MM.1S (cell line): ENCODE measurements around the gene GRID2IP.
"Not testable (repeated sequence)": the region's sequence is repeated elsewhere in the genome, so short reads cannot be mapped to it uniquely, and the experiment has no call there.

Source experiments
- DNase-seq: peaks from one replicate; pipeline ENCODE4 v3.0.0-alpha.2; 2015
- H2AFZ ChIP-seq: fragments of 300-600 bp; sonication (generic); 2 replicates; pipeline ENCODE4 v1.6.0; 2016; ENCODE audit warnings: antibody characterized with exemption, low read length
- H3F3A ChIP-seq: fragments of 300-600 bp; sonication (generic); 2 replicates; pipeline ENCODE4 v1.6.1; 2016; ENCODE audit warnings: mild to moderate bottlenecking, antibody characterized with exemption, low read length, moderate library complexity, mixed read lengths; ENCODE audit not compliant: insufficient read depth
- H3K27ac ChIP-seq: fragments of 300-600 bp; sonication (generic); 2 replicates; pipeline ENCODE4 v1.5.1; 2016; ENCODE audit warnings: mild to moderate bottlenecking, low read length
- H3K27me3 ChIP-seq: fragments of 300-600 bp; sonication (generic); replicated peaks from 2 replicates; pipeline ENCODE4 v1.6.0; 2016; ENCODE audit warnings: low read length; ENCODE audit not compliant: insufficient read depth
- H3K36me3 ChIP-seq: fragments of 300-600 bp; sonication (generic); replicated peaks from 2 replicates; pipeline ENCODE4 v1.6.1; 2016; ENCODE audit warnings: mild to moderate bottlenecking, low read length, mixed read lengths; ENCODE audit not compliant: insufficient read depth
- H3K4me1 ChIP-seq: fragments of 300-600 bp; sonication (generic); 2 replicates; pipeline ENCODE4 v1.6.1; 2016; ENCODE audit warnings: low read length, mixed read lengths
- H3K4me2 ChIP-seq: fragments of 300-600 bp; sonication (generic); 2 replicates; pipeline ENCODE4 v1.6.0; 2016; ENCODE audit warnings: low read depth, low read length
- H3K4me3 ChIP-seq: fragments of 300-600 bp; sonication (generic); 2 replicates; pipeline ENCODE4 v1.5.1; 2016; ENCODE audit warnings: low read length, mixed read lengths
- H3K79me2 ChIP-seq: fragments of 300-600 bp; sonication (generic); 2 replicates; pipeline ENCODE4 v1.6.1; 2016; ENCODE audit warnings: mixed run types, low read length, mixed read lengths
- H3K9ac ChIP-seq: fragments of 300-600 bp; sonication (generic); 2 replicates; pipeline ENCODE4 v1.6.1; 2016; ENCODE audit warnings: low read length, mixed read lengths
- H3K9me2 ChIP-seq: fragments of 300-600 bp; sonication (generic); replicated peaks from 2 replicates; pipeline ENCODE4 v1.6.1; 2016; ENCODE audit warnings: mild to moderate bottlenecking, low read length, mixed read lengths; ENCODE audit not compliant: insufficient read depth
- H3K9me3 ChIP-seq: fragments of 300-600 bp; sonication (generic); replicated peaks from 2 replicates; pipeline ENCODE4 v1.6.1; 2016; ENCODE audit warnings: mild to moderate bottlenecking, low read length, mixed read lengths; ENCODE audit not compliant: insufficient read depth
- H4K20me1 ChIP-seq: fragments of 300-600 bp; sonication (generic); 2 replicates; pipeline ENCODE4 v1.6.1; 2016; ENCODE audit warnings: mild to moderate bottlenecking, low read length, moderate library complexity, mixed read lengths; ENCODE audit not compliant: insufficient read depth
- EZH2 ChIP-seq: fragments of 300-600 bp; sonication (generic); optimal IDR thresholded peaks from 2 replicates; pipeline ENCODE3; 2017; ENCODE audit warnings: low read depth, mild to moderate bottlenecking, antibody characterized with exemption, low read length, mixed read lengths
- EZH2phosphoT487 ChIP-seq: fragments of 300-600 bp; sonication (generic); IDR thresholded peaks from 2 replicates; pipeline ENCODE4 v1.6.1; 2018; ENCODE audit warnings: antibody characterized with exemption, low read length
- TF ChIP-seq, protein P1 (sequence below): fragments of 300-600 bp; sonication (generic); IDR thresholded peaks from 2 replicates; pipeline ENCODE4 v1.5.1; 2016; ENCODE audit warnings: antibody characterized with exemption, low read length, mixed read lengths

GRID2IP gene

DNA sequence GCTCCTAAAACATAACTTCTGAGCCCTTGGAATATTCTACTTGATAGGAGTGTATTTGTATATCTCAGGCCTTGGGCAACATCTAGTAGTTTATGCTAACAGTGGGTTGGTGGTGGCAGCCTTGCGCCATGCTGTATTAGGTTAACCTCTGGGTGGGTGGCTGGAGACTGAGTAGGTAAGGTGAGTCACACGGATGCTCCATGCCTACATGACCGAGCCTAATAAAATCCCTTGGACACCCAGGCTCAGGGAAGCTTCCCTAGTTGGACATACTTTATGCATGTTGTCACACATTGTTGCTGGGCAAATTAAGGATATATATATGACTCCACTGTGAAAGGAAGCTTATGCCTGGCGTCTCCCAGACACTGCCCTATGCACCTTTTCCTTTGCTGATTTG is 97.5 kb downstream of the GRID2IP start:
- no peak for TF ChIP-seq EZH2
- TF ChIP-seq EZH2phosphoT487 = no peak
- TF ChIP-seq, protein P1, sequence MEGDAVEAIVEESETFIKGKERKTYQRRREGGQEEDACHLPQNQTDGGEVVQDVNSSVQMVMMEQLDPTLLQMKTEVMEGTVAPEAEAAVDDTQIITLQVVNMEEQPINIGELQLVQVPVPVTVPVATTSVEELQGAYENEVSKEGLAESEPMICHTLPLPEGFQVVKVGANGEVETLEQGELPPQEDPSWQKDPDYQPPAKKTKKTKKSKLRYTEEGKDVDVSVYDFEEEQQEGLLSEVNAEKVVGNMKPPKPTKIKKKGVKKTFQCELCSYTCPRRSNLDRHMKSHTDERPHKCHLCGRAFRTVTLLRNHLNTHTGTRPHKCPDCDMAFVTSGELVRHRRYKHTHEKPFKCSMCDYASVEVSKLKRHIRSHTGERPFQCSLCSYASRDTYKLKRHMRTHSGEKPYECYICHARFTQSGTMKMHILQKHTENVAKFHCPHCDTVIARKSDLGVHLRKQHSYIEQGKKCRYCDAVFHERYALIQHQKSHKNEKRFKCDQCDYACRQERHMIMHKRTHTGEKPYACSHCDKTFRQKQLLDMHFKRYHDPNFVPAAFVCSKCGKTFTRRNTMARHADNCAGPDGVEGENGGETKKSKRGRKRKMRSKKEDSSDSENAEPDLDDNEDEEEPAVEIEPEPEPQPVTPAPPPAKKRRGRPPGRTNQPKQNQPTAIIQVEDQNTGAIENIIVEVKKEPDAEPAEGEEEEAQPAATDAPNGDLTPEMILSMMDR = no peak
- Histone ChIP-seq H2AFZ (no peak overlapping the region), H3K79me2 (no peaks in the 10 kb centered on the region), H3K9ac (no peak overlapping the region), H3K27ac (no peak overlapping the region), H3K27me3 (no peaks in the 10 kb centered on the region), H3F3A (no peaks in the 10 kb centered on the region), H3K4me3 (no peak overlapping the region), H3K9me3 (no peaks in the 10 kb centered on the region), H4K20me1 (no peaks in the 10 kb centered on the region), H3K4me1 (no peaks in the 10 kb centered on the region), H3K4me2 (no peak overlapping the region), H3K36me3 (no peaks in the 10 kb centered on the region), H3K9me2 (no peaks in the 10 kb centered on the region)
- DNase-seq = no peak

DNA sequence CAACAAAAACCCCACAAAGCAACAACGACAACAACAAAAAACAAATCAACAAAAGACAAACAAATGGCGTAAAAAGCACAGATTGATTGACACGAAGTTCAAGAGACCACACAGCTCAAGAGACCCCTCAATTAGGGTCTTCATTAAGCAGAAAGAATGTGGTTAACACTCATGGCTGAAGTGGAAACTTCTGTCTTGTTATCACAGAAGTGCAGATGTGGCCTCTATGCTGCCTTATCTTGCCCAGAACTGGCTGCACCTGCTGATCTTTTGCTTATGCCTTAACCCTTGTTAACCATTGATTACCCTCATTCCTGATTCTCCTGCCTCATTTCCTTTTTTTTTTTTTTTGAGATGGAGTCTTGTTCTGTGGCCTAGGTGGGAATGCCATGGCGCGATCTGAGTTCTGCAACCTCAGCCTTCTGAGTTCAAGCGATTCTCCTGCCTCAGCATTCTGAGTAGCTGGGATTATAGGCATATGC is 100.0 kb downstream of the GRID2IP start:
- H3K36me3 ChIP-seq = no peaks in the 10 kb centered on the region
- peaks cover 15% of the 10 kb centered on the region for H3K79me2 ChIP-seq
- TF ChIP-seq, protein P1 = no peak
- TF ChIP-seq EZH2 (no peak), EZH2phosphoT487 (no peak)
- H3K27me3 ChIP-seq = no peaks in the 10 kb centered on the region
- no peaks in the 10 kb centered on the region for H3K4me1 ChIP-seq
- H3K9me2 ChIP-seq = no peaks in the 10 kb centered on the region
- no peak for DNase-seq
- H3K4me3 ChIP-seq = no peak overlapping the region
- H3K4me2 ChIP-seq = no peak overlapping the region
- H3K9ac ChIP-seq = no peak overlapping the region
- no peaks in the 10 kb centered on the region for H3K9me3 ChIP-seq
- H3K27ac ChIP-seq = no peak overlapping the region
- H2AFZ ChIP-seq = no peak overlapping the region
- H3F3A ChIP-seq = peaks cover 5% of the 10 kb centered on the region
- no peaks in the 10 kb centered on the region for H4K20me1 ChIP-seq

DNA sequence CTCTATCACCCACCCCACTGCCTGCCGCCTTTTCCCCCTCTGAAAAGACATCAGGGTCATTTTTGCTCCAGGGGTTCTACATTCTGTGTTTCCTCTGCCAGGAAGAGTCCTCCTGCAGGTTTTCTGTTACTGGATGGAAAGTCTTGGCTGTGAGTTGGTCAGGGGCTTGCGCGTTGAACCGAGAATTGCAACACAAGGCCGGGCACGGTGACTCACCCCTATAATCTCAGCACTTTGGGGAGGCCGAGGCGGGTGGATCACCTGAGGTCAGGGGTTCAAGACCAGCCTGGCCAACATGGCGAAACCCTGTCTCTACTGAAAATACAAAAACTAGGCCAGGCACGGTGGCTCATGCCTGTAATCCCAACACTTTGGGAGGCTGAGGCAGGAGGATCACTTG is 100.7 kb downstream of the GRID2IP start:
- H3K79me2 ChIP-seq = peaks cover 21% of the 10 kb centered on the region
- not testable (repeated sequence) for H3K9ac ChIP-seq, H3F3A ChIP-seq, H3K4me3 ChIP-seq, H3K9me3 ChIP-seq, H3K4me1 ChIP-seq, H2AFZ ChIP-seq, H4K20me1 ChIP-seq, H3K4me2 ChIP-seq, H3K36me3 ChIP-seq, DNase-seq, H3K9me2 ChIP-seq, H3K27ac ChIP-seq, H3K27me3 ChIP-seq

- not testable (repeated sequence) for H3K9me3 ChIP-seq, H3K4me3 ChIP-seq, DNase-seq, H3F3A ChIP-seq, H3K36me3 ChIP-seq, H3K4me2 ChIP-seq, H3K27me3 ChIP-seq, H3K9ac ChIP-seq, H3K27ac ChIP-seq, H4K20me1 ChIP-seq, H3K9me2 ChIP-seq, H3K4me1 ChIP-seq, H2AFZ ChIP-seq
- peaks cover 28% of the 10 kb centered on the region for H3K79me2 ChIP-seq
Measured at GRCh38 chr7:6449884-6450283, 101.4 kb downstream of the GRID2IP start.
